SKM-1 (cell line): ENCODE data around the gene LIN28A.

Experiments used
- DNase-seq: peaks from one replicate; lab custom pipeline; 2025; ENCODE audit not compliant: unreplicated experiment; lab: John Stamatoyannopoulos, UW

The LIN28A gene

DNA sequence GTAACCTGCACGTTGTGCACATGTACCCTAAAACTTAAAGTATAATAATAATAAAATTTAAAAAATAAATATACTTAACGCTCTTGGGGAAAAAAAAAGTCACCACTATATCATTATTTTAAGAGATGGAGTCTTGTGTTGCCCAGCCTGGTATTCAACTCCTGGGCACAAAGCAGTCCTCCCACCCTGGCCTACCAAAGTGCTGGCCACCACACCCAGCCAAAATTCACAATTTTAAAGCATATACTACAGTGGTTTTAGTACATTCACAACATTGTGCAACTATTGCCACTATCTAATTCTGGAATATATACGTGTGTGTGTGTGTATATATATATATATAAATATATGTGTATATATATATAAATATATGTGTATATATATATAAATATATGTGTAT lies 67.5 kb downstream of the LIN28A start:
- DNase-seq, result no peak

DNA sequence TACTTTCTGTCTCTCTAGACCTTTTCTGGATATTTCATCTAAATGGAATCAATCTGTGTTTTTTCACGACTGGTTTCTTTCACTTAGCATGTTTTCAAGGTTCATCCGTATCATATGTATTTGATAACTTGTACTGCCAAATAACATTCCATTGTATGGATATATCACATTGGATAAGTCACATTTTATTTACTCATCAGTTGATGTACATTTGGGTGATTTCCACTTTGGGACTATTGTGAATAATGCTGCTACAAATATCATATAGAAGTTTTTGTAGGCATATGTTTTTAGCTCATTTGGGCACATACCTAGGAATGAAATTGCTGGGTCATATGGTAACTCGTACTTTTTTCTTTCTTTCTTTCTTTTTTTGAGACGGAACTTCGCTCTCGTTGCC lies 68.4 kb downstream of the LIN28A start:
- no peak for DNase-seq
